ENCODE data around the gene BRD3OS.

DNA sequence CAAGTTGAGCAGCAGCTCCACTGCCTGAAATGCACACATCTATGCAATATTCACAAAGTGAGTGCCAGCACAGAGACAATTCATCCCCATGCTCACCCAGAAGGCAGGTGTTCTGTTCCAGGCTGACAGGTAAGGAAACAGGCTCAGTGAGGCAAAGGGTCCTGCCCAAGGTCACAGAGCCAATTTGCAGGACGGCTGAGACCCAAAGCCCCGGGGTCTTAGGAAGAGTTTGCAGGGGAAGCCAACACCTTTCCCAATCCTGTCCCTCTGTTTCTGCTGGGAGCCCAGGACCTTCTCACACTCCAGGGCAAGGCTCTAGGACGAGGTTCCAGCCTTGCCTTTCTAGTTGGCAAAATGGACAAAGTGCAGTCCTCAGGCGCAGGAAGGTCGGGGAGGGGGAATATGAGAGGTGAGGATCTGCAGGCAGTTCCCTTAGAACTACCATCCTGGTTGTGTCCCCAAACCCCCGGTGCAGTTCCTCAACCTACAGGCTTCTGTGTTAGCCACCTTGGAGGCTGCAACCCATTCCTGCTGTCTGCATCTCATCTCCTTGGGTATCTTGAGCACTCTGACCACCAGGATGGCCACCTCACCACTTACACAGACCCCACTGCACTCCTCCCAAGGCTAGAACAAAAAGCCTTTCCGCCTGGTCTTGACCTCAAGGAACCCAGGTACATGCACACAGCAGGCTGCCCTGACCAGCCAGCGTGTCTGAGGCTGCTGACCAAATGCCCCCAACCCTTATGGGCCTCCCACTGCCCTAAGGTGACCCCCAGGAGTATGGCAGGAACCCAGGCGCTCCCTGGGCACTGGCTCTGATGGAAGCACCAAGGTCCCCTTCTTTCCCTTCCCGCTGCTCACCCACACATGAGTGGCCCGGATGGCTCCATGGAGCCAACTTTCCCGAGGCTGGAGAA lies 44.5 kb downstream of the BRD3OS start:
- TF ChIP-seq, protein P1, sequence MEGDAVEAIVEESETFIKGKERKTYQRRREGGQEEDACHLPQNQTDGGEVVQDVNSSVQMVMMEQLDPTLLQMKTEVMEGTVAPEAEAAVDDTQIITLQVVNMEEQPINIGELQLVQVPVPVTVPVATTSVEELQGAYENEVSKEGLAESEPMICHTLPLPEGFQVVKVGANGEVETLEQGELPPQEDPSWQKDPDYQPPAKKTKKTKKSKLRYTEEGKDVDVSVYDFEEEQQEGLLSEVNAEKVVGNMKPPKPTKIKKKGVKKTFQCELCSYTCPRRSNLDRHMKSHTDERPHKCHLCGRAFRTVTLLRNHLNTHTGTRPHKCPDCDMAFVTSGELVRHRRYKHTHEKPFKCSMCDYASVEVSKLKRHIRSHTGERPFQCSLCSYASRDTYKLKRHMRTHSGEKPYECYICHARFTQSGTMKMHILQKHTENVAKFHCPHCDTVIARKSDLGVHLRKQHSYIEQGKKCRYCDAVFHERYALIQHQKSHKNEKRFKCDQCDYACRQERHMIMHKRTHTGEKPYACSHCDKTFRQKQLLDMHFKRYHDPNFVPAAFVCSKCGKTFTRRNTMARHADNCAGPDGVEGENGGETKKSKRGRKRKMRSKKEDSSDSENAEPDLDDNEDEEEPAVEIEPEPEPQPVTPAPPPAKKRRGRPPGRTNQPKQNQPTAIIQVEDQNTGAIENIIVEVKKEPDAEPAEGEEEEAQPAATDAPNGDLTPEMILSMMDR (conservative IDR thresholded peaks at IDR 0.05 in 1 of 2, IDR thresholded peaks at IDR 0.05 in 1 of 2; ENCODE audit: low read depth in 1 of 2, low read length in 2 of 2): no peak
- no peak for TF ChIP-seq EZH2 (IDR thresholded peaks at IDR 0.05; ENCODE audit: low read length, missing control alignments)
